Measurements from ENCODE around the gene NGFR.
A peak's percentile ranks its signal among the peaks of the same experiment; 100 is the strongest.
"Not testable (repeated sequence)": the region's sequence is repeated elsewhere in the genome, so short reads cannot be mapped to it uniquely, and the experiment has no call there.

NGFR gene

DNA sequence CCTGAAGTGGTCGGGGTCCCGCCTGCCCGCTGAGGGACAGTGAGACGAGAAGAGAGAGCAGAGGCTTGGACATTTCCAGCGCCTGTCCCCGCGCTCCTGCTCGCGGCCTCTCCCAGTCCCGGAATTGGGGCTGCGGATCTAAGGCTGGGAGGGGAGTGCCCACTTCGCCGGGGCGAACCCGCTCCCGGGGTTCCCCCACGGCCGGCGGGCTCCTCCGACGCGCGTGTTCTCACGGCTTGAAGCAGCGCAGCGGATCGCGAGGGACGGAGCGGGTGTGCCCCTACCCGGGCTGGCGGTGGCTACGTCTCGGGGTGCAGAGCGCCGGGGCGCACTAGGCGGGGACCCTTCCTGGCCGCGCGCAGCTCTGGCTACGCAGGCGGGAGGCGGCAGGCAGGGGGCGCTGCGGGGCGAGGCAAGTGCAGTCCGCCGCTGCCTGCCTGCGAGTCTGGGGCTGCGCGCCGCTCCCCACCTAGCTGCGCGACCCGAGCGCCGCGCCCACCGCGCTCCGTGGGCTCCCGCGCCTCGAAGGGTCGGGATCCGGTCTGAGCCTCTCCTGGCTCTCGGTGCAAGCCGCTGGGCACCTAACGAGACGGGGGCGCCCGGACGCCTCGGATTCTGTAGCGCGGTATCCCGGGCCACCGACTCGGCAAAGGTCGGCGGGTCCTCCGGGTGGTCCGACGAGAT, 1.2 kb downstream of the NGFR start:
- peak; percentile 71 for DNase-seq (ENCODE audit: low spot score)

DNA sequence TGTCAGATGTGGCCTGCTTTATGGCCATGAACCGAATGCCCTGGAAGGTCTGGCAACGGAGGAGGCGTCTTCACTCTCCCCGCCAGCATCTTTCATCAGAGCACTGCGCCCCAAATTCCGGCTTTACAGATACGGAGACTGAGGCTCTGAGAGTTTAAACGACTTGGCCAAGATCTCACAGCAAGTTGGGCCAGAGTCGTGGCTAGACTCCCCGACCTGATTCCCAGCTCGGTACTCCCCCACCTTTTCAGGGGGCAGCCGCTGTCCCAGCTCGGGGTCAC, 1.7 kb downstream of the NGFR start:
- no peak for DNase-seq (ENCODE audit: low spot score)

DNA sequence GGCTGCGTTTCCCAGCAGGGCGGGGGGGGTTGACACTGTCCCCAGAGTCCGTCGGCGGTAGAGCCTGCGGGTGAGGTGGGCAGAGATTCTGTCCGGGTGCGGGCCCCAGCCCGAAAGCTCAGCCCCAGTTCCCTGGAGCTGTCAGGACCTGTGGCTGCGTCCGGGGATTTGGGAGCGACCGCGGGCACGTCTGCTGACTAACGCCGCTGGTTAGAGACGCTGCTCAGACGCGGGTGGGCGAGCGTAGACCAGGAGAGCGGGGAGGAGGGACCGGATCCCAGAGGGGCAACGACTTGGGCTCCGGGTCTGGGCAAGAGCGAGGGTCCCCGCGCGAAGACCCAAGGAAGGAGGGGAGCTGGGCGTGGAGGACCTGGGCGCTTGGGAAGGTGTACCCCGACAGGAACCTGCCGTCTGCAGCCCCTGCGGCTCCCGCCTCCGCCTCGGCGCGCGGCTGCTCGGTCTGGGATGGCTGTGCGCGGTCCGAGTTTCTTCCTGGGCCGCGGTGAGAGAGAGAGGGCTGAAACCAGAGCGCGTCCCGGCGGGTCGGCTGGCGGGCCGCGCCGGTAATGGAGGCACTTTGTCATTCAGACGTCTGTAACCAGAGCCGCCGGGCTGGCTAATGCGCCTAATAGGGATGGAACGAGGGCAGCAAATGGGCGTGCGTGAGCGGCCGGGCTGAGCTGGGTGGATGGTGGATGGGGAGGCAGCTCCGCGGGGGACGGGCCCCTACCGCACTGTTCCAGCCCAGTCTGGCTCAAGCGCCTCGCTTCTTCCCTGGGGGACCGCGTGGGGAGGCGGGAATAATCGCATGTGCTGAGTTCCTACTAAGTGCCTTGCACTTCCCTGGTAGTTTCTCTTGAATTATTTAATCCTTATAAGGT, 2.3 kb downstream of the NGFR start:
- DNase-seq (ENCODE audit: low spot score) = peak; percentile 51

DNA sequence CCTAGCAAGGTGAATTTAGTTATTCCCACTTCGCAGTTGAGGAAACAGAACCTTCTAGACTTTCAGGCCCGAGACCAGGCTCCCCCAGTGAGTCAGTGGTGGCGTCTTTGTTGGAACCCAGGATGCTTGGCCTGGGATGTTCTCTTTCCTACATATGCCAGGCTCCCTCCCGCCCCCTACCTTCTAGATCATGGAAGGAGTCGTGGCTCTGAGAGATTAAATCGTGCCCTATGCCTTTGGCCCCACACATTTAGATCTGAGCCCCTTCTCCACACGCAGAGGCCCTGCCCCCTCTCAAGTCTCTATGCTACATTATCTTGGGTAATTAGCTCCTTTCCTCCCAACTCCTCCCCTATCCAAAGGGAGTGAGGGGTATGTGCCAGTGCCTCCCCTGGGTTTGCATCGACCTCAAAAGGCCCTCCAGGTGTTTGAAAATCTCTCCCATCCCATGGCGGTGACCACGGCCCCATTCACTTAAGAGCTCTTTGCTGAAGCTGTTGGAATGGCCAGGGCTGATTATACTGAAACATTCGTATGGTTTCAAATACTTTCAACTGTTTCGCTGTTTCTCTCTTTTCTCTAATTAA, 3.0 kb downstream of the NGFR start:
- DNase-seq (ENCODE audit: low spot score) = no peak

DNA sequence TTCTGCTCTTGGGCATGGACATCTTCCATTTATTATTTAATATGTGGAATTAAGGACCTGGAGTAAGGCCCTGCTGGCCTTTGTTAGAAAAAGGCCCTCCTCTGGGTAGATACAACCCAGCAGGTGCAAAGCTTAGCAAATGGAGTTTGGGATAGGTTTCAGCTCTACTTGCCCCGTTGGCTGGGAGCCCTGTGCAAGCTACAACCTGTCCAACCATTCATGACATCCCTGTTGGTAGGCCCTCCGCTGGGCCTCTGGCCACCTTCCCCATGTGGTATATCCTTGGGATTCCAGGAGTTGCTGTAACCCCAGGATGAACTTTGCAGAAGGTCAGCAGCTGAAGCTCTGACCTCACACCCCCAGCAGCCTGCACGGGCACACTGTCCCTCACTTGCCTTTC, 6.4 kb downstream of the NGFR start:
- no peak for DNase-seq (ENCODE audit: low spot score)

DNA sequence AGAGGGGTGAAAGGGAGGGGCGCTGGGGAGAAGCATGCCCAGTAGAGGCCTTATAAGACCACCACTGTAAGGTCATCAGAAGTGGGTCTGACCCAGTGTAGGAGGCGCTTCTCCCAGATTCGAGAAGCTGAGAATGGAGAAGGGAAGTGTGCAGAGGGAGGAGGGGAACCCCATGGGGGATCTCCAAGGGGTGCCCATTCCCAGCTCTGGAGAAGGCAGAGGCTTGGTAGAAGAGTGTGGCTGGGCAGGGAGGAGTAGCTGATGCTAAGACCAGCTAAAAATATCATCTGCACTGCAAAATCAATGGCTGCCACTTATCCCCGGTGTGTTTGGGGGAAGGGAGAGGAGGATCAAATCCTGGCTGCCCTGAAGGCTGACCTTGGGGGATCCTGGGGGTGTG, 7.2 kb downstream of the NGFR start:
- no peak for DNase-seq (ENCODE audit: low spot score)

DNA sequence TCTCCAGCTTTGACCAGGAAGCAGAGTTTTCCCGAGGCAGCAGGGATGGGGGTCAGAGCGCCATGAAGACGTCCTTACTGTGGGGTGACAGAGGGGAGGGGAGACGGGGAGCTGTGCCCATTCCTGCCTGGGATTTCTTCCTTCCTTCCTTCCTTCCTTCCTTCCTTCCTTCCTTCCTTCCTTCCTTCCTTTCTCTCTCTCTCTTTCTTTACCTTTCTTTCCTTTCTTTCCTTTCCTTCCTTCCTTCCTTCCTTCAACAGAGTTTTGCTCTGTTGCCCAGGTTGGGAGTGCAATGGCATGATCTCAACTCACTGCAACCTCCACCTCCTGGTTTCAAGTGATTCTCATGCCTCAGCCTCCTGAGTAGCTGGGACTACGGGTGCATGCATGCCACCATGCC, 7.6 kb downstream of the NGFR start:
- not testable (repeated sequence) for DNase-seq (ENCODE audit: low spot score)

DNA sequence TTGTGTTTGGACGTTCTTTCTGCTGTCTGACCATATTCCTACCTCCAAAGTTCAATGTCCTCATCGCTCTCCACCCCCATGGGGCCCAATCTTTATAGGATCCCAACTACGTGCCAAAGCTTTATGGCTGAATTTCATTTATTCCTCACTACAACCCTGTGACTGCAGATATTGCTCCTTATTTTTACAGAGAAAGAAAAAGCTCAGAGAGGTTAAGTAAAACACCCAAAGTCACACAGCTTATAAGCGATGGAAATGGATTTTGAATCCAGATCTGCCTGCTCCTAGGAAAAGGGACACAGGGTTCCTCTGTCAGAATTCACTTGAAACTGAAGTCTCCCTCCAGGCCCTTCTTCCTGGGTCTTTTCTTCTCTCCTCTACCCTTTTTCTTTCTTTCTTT, 9.3 kb downstream of the NGFR start:
- no peak for DNase-seq (ENCODE audit: low spot score)

DNA sequence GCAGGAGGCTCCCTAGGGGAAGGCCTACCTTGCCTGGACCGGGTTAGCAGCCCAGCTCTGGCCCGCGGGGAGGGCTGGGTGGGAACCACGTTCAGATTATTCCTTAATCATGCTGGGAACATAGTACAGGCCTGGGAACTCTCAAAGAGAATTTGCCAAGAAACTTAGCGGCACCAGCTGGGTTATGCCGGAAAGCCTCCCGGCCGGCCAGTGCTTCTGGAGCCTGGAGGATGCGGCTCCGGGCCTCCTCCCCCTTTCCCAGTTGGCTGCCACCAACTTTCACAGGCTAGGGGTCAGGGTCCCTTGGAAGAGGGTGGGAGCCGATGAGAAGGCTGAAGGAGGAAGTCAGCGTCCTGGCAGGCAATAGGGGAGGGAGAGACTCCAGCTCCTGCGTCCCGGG, 10.8 kb downstream of the NGFR start:
- no peak for DNase-seq (ENCODE audit: low spot score)

DNA sequence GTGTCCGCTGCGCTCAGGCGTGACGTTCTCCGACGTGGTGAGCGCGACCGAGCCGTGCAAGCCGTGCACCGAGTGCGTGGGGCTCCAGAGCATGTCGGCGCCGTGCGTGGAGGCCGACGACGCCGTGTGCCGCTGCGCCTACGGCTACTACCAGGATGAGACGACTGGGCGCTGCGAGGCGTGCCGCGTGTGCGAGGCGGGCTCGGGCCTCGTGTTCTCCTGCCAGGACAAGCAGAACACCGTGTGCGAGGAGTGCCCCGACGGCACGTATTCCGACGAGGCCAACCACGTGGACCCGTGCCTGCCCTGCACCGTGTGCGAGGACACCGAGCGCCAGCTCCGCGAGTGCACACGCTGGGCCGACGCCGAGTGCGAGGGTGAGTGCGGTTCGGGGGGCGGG, 11.2 kb downstream of the NGFR start:
- DNase-seq (ENCODE audit: low spot score) = no peak

DNA sequence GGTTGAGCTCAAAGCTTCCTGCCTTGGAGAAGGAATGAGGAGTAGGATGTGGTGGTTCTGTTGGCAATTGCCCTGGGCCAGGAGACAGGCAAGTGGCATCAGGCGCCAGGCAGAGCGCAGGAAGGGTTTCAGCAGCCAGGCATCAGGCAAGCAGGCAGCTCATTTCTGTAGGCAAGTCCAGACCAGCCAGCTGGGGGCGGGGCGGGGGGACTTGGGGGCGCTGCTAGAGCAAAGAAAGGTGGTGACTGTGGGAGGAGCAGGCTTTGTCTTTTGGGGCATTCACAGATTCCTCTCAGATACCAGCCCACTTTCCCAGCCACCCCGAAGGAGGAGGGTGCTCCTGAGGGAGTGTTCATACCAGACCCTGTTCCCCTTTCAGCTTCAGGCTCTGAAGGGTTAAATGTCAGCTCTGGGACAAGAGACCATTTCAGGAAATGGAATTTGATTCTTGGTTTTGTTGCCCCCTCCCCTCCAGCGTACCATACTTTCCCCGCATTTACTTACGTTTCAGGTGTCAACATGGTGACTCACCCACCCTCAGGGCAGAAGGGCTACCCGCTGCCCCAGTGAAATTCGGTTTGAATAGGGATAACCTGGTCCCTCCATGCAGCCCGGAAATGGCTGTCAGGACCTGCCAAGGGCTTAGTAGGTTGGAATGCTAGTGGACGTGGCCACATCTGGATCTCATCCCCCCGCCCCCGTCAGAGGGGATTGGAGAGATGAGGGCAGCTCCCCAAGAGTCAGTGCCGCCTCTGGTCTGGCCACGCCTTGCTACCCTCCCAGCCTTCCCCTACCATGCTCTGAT, 13.2 kb downstream of the NGFR start:
- no peak for DNase-seq (ENCODE audit: low spot score)

DNA sequence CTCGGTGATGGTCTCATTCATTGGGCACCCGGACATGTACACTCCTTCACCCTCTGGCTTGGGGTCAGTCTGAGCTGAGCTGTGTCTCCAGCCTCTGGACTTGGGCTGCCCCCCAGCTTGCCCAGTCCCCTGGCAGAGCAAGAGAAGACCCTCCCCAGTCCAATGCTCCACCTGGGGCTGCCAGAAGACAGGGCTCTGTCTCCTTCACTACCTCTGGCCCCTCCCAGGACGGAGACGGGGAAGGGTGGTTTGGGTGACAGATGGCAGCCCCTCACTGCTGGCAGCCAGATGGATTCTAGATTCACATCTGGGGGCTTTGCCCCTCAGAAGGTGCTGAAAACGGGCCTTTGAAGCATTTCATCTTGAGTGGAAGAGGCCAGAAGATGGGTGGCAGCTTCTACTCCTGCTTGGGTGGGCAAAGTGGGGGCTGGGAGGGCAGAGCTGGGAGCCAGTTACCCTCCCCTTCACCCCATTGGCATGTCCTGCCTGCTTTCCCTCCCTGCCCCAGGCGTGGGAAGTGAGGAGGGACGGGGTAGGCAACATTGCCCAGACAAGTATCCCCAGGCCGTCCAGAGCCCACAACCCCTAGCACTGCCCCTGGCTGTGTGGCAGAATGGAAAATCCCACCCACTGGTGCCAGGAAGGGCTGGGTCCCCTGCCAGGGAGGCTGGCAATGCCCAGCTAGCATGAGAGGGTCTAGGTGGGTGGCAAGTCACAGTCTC, 13.9 kb downstream of the NGFR start:
- DNase-seq (ENCODE audit: low spot score) = no peak

DNA sequence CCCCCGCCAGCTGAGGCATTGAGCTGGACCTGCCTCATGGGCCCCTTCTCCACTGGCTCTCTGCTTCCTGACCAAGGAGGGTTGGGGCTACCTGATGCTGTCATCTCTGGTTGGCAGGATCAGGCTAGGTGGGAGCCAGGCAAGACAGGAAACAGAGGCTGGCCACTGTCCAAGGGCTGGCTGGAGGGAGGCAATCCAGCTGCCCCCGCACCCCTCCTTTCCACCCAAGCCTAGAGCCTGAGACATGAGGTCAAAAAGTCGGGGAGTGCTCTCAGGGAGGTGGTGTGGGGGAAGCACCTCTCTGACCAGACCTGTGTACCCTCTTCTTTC, 14.5 kb downstream of the NGFR start:
- no peak for DNase-seq (ENCODE audit: low spot score)

DNA sequence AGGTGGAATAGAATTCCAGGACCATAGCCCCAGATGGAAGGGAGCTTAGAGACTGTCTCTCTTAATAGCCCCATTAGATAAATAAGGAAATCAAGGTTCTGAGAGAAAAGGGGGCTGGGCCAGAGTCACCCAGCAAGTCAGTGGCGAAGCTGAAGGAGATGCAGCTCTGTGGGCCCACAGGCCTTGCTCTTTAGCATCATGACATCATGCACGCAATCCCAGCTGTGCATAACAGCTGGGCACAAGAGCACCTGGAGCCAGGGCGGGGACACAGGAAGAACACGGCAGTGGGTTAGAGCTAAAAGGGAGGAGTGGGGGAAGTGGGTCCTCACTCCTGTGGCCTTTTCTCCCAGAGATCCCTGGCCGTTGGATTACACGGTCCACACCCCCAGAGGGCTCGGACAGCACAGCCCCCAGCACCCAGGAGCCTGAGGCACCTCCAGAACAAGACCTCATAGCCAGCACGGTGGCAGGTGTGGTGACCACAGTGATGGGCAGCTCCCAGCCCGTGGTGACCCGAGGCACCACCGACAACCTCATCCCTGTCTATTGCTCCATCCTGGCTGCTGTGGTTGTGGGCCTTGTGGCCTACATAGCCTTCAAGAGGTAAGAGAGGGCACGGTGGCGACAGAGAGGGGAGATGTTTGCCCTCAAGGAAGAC, 15.1 kb downstream of the NGFR start:
- DNase-seq (ENCODE audit: low spot score) = no peak

DNA sequence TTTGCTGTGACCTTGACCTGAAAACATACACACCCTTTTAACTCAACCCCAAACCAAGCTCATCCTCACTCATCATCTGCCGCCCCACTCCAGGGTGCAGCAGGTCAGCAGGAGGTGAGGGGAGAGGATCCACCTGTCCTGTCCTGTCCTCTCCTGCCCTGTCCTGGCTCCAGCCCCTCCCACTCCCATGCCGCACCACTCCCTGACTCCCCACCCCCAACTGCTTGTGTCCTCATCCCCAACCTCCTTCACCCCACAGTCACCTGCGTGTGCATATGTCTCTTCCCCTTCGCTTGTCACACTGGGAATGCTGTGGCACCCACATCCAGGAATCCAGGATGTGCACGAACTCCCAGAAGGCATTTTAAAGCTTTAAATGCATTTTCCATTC, 15.6 kb downstream of the NGFR start:
- DNase-seq (ENCODE audit: low spot score) = no peak

DNA sequence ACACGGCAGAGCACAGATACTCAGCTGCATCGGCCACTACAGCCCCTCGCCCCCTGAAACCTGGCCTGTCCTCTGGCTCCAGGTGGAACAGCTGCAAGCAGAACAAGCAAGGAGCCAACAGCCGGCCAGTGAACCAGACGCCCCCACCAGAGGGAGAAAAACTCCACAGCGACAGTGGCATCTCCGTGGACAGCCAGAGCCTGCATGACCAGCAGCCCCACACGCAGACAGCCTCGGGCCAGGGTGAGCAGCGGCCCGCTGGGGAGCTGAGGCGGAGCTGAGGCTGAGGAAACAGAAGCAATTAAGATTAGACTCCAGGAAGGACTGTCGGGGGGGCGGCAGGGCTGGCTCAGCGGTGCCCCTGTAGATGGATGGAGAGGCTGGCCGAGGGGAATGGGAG, 16.7 kb downstream of the NGFR start:
- DNase-seq (ENCODE audit: low spot score) = no peak

DNA sequence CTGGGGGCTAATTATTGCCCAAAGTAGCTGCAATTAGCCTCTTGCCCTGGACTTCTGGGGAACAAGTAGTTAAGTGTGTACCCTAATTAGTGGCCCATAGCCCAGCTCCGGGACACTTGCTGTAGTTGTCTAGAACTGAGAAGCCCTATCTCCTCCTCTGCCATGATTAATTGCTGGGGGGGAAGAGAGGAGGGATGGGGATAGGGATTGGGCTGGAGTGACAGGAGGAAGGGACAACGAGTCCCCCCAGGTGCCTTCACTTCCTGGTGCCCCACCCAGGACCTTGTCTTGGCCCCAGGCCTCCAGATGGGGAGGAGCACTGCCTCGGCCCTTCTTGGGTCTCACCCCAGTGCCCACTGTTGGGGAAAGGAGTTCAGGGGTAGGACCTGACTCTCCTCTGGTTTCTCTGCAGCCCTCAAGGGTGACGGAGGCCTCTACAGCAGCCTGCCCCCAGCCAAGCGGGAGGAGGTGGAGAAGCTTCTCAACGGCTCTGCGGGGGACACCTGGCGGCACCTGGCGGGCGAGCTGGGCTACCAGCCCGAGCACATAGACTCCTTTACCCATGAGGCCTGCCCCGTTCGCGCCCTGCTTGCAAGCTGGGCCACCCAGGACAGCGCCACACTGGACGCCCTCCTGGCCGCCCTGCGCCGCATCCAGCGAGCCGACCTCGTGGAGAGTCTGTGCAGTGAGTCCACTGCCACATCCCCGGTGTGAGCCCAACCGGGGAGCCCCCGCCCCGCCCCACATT, 17.4 kb downstream of the NGFR start:
- DNase-seq (ENCODE audit: low spot score) = no peak

DNA sequence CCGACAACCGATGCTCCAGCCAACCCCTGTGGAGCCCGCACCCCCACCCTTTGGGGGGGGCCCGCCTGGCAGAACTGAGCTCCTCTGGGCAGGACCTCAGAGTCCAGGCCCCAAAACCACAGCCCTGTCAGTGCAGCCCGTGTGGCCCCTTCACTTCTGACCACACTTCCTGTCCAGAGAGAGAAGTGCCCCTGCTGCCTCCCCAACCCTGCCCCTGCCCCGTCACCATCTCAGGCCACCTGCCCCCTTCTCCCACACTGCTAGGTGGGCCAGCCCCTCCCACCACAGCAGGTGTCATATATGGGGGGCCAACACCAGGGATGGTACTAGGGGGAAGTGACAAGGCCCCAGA, 17.9 kb downstream of the NGFR start:
- no peak for DNase-seq (ENCODE audit: low spot score)

DNA sequence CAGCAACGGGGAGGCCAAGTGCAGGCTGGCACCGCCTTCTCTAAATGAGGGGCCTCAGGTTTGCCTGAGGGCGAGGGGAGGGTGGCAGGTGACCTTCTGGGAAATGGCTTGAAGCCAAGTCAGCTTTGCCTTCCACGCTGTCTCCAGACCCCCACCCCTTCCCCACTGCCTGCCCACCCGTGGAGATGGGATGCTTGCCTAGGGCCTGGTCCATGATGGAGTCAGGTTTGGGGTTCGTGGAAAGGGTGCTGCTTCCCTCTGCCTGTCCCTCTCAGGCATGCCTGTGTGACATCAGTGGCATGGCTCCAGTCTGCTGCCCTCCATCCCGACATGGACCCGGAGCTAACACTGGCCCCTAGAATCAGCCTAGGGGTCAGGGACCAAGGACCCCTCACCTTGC, 18.5 kb downstream of the NGFR start:
- DNase-seq (ENCODE audit: low spot score) = no peak

DNA sequence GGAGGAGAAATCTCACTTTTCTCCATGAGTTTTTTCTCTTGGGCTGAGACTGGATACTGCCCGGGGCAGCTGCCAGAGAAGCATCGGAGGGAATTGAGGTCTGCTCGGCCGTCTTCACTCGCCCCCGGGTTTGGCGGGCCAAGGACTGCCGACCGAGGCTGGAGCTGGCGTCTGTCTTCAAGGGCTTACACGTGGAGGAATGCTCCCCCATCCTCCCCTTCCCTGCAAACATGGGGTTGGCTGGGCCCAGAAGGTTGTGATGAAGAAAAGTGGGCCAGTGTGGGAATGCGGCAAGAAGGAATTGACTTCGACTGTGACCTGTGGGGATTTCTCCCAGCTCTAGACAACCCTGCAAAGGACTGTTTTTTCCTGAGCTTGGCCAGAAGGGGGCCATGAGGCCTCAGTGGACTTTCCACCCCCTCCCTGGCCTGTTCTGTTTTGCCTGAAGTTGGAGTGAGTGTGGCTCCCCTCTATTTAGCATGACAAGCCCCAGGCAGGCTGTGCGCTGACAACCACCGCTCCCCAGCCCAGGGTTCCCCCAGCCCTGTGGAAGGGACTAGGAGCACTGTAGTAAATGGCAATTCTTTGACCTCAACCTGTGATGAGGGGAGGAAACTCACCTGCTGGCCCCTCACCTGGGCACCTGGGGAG, 19.1 kb downstream of the NGFR start:
- DNase-seq (ENCODE audit: low spot score) = peak; percentile 67

All from hepatic stellate cell (primary cell).